ENCODE data around the gene CASS4.

DNA sequence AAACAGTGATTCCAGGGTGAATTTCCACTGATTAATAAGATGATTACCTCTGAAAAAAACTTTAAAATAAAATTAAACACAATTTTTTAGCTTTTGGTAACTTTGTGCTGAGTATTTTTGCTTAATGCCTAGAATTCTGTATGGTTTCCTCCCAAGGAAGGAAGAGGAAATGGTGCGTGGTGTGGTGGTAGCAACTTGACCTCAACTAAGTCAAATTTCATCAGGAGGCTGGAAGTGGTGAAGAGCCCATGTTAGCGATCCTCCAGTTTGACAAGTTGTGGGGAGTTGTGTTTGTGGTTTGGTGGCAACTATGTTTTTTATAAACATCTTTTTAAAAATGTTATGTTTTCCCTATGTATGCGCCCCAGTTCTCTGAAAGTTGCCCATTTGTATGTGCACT, 51.4 kb downstream of the CASS4 start:
- TF ChIP-seq CTCF (IDR thresholded peaks at IDR 0.05; ENCODE audit: insufficient read depth, low read depth, low read length) (no peak), EZH2 (IDR thresholded peaks at IDR 0.05; ENCODE audit: insufficient read depth, low read length) (no peak)

Data from astrocyte (in vitro differentiated cells and primary cell).